Measurements from ENCODE around the gene QSOX2. TPM values are rescaled to one million over a fixed set of nuclear protein-coding genes. Genes with fewer than 3 reads are reported as not detected.

The QSOX2 gene
- total RNA-seq, 1 experiment from 2014 or later: 34.6 TPM

DNA sequence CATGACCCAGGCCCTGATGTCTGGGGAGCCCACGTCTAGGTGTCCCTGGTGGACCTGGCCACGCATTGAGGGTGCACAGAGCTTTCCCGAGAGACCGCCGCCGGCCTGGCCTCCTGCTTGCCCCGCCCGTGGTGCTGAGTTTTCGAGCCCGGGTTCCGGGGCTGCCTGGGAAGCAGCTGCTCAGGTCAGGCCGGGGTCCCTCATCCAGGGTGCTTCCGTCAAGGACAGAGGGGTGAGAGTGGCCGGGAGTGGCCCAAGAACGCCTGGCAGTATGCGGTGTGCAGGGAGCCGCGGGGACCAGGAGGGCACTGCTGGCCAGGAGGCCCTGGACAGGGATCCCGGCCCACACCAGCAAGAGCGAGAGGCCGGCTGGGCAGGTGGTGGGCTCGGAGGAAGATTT is 38.7 kb upstream of the QSOX2 start:
- Histone ChIP-seq H3K27ac (no peak overlapping the region), H3K4me1 (replicated peaks; ENCODE audit: insufficient read depth) (no peaks in the 10 kb centered on the region), H3K36me3 (ENCODE audit: low read depth) (no peaks in the 10 kb centered on the region), H3K4me2 (no peak overlapping the region), H3K9me3 (ENCODE audit: insufficient read depth, low read depth) (no peaks in the 10 kb centered on the region), H3K4me3 (no peak overlapping the region), H3K9me2 (ENCODE audit: insufficient read depth) (no peaks in the 10 kb centered on the region), H2AFZ (no peak overlapping the region), H3K79me2 (ENCODE audit: low read depth) (no peaks in the 10 kb centered on the region), H3K27me3 (ENCODE audit: insufficient read depth, low read depth) (peaks cover 53% of the 10 kb centered on the region), H4K20me1 (ENCODE audit: insufficient read depth) (no peaks in the 10 kb centered on the region), H3F3A (ENCODE audit: insufficient read depth, low read depth) (no peaks in the 10 kb centered on the region; the same call in 1 of the 2 replicates)
- ChIA-PET POLR2A (ENCODE audit: unreplicated experiment) (no interaction called here), CTCF (no interaction called here)
- no TSS peak for BruUV-seq (replicated peaks)
- DNase-seq: no peak
- intact Hi-C loops (cut with micrococcal nuclease; ENCODE audit: unreplicated experiment): loop anchor here (5.0 to 10.0 kb wide), 2 partner anchors 57 to 320 kb away; partner anchors contain the start of gene UBAC1
- no peak for TF ChIP-seq EZH2 (IDR thresholded peaks at IDR 0.05; ENCODE audit: low read depth)
- TF ChIP-seq, protein P1, sequence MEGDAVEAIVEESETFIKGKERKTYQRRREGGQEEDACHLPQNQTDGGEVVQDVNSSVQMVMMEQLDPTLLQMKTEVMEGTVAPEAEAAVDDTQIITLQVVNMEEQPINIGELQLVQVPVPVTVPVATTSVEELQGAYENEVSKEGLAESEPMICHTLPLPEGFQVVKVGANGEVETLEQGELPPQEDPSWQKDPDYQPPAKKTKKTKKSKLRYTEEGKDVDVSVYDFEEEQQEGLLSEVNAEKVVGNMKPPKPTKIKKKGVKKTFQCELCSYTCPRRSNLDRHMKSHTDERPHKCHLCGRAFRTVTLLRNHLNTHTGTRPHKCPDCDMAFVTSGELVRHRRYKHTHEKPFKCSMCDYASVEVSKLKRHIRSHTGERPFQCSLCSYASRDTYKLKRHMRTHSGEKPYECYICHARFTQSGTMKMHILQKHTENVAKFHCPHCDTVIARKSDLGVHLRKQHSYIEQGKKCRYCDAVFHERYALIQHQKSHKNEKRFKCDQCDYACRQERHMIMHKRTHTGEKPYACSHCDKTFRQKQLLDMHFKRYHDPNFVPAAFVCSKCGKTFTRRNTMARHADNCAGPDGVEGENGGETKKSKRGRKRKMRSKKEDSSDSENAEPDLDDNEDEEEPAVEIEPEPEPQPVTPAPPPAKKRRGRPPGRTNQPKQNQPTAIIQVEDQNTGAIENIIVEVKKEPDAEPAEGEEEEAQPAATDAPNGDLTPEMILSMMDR (conservative IDR thresholded peaks at IDR 0.05): no peak

DNA sequence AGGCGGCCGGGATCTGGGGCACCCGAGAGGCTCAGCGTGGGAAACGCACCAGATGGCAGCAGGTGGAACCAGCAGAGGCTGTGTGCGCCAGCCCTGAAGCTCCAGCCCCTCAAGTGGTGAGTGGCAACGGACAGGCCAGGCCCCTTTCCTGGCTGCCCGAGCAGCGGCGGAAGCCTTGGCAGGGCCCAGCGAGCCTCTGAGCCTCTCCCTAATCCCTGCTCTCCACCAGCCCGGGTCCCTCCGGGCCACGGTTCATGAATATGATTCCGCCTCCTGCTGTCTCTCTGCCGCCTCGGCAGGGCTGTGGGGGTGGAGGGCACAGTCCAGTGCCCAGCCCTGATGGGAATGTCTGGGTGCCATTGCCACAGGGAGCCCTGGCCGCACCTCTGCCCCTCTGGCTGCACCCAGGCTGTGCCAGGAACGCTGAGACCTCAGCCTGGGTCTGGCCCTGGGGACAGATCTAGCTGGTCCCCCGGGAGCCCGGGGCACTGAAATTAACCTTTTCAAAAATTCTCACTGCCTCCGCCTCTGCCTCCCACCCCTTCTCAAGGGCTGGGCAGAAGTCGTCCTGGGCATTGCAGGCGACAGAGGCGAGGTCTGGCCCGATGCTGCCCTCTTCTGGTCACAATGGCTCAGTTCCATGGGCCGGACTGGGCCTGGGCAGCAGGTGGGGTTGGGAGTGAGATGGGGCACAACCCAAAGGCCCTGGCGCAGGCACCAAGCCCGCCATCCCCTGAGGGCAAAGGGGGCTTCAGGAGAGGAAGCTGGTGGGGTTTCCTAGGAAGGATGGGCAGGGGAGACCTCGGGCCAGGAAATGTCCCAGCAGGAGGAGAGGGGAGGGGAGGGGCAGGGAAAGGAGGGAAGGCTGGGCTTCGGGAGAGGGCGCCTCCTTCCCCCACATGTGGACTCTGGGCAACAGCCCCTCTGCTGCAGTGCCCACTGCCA is 38.0 kb upstream of the QSOX2 start:
- CTCF ChIA-PET: interaction anchor here (0.6 kb wide), 1 partner anchor 49 kb away, joined by 4 read pairs; no protein-coding TSS in a partner anchor
- Histone ChIP-seq H3K4me1 (replicated peaks; ENCODE audit: insufficient read depth) (no peaks in the 10 kb centered on the region), H3K27me3 (ENCODE audit: insufficient read depth, low read depth) (peaks cover 59% of the 10 kb centered on the region), H3K4me2 (no peak overlapping the region), H3K79me2 (ENCODE audit: low read depth) (no peaks in the 10 kb centered on the region), H2AFZ (no peak overlapping the region), H3K4me3 (no peak overlapping the region), H3K36me3 (ENCODE audit: low read depth) (no peaks in the 10 kb centered on the region), H3K27ac (no peak overlapping the region), H3K9me3 (ENCODE audit: insufficient read depth, low read depth) (no peaks in the 10 kb centered on the region), H3F3A (ENCODE audit: insufficient read depth, low read depth) (no peaks in the 10 kb centered on the region; the same call in 1 of the 2 replicates), H3K9me2 (ENCODE audit: insufficient read depth) (no peaks in the 10 kb centered on the region), H4K20me1 (ENCODE audit: insufficient read depth) (no peaks in the 10 kb centered on the region)
- peak; percentile 49 to 86 for DNase-seq
- POLR2A ChIA-PET (ENCODE audit: unreplicated experiment): interaction anchor here (0.6 kb wide), 1 partner anchor 295 kb away, joined by 10 read pairs; no protein-coding TSS in a partner anchor
- intact Hi-C loops (cut with micrococcal nuclease; ENCODE audit: unreplicated experiment): loop anchor here (1.0 to 10.0 kb wide), 5 partner anchors 56 to 679 kb away; partner anchors contain the start of gene UBAC1
- TF ChIP-seq, protein P1 (conservative IDR thresholded peaks at IDR 0.05): peak; percentile 85
- TF ChIP-seq EZH2 (IDR thresholded peaks at IDR 0.05; ENCODE audit: low read depth): no peak
- BruUV-seq (replicated peaks): no TSS peak

DNA sequence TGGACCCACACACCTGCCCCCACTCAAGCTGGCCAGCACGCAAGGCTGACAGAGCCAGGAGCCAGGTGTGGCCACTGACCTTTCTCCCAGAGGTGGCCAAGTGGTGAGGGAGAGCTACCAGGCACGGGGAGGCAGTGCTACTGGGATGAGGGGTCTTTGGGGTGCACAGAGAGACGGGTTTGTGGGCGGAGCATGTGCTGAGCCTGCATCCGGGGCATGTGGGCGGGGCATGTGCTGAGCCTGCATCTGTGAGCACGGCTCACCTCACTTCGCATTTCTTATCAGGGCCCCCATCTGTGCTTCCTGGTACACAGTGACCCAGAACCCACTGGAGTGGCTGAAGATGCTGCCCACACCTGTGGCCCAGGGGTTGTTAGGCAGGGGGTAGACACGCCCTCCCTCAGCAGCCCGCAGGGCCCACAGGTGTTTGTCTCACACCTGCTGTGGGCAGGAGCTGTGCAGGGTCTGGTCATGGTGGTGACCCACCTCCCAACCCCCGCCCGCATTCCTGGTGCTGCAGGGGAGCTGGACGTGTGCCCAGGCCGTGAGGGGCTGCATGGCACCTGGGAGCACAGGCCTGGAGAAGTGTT is 36.8 kb upstream of the QSOX2 start:
- POLR2A ChIA-PET (ENCODE audit: unreplicated experiment): interaction anchor here (0.6 kb wide), 1 partner anchor 297 kb away, joined by 10 read pairs; no protein-coding TSS in a partner anchor
- CTCF ChIA-PET: no interaction called here
- H3K27me3 ChIP-seq (ENCODE audit: insufficient read depth, low read depth): peaks cover 63% of the 10 kb centered on the region

More for the DNA sequence above, 36.8 kb upstream of the QSOX2 start:
- intact Hi-C loops (cut with micrococcal nuclease; ENCODE audit: unreplicated experiment): loop anchor here (2.0 to 10.0 kb wide), 3 partner anchors 55 to 318 kb away; partner anchors contain the start of gene UBAC1
- Histone ChIP-seq H3K9me2 (ENCODE audit: insufficient read depth) (no peaks in the 10 kb centered on the region), H3K36me3 (ENCODE audit: low read depth) (no peaks in the 10 kb centered on the region), H3K4me2 (no peak overlapping the region), H3F3A (ENCODE audit: insufficient read depth, low read depth) (no peaks in the 10 kb centered on the region; the same call in 1 of the 2 replicates), H2AFZ (no peak overlapping the region), H3K27ac (no peak overlapping the region), H3K4me1 (replicated peaks; ENCODE audit: insufficient read depth) (no peaks in the 10 kb centered on the region), H3K9me3 (ENCODE audit: insufficient read depth, low read depth) (no peaks in the 10 kb centered on the region), H4K20me1 (ENCODE audit: insufficient read depth) (no peaks in the 10 kb centered on the region), H3K79me2 (ENCODE audit: low read depth) (no peaks in the 10 kb centered on the region), H3K4me3 (no peak overlapping the region)
- DNase-seq: peak in 1 of 2 experiments; percentile 29
- no TSS peak for BruUV-seq (replicated peaks)
- no peak for TF ChIP-seq EZH2 (IDR thresholded peaks at IDR 0.05; ENCODE audit: low read depth)
- TF ChIP-seq, protein P1 (conservative IDR thresholded peaks at IDR 0.05): no peak
